Lower lobe of right lung (tissue), 2 donors: Measurements from ENCODE around the gene PRDX2. TPM values are rescaled to one million over a fixed set of nuclear protein-coding genes. Genes with fewer than 3 reads are reported as not detected.
"Not testable (repeated sequence)": the region's sequence is repeated elsewhere in the genome, so short reads cannot be mapped to it uniquely, and the experiment has no call there.

Source experiments
- ATAC-seq, 2 donors: fragments of 200-7000 bp; cut with Tn5 transposase; one replicate each; pipeline ENCODE4 v1.9.1; 2020 to 2022; ENCODE audit warnings: mild to moderate bottlenecking in 2 of 2, moderate library complexity in 2 of 2
- DNase-seq: peaks from one replicate; pipeline ENCODE4 v3.0.0-alpha.2; 2020
- H3K27ac ChIP-seq: fragments of 200-600 bp; one replicate; pipeline ENCODE4 v1.8.0; 2022
- H3K27me3 ChIP-seq: fragments of 200-600 bp; one replicate; pipeline ENCODE4 v1.8.0; 2022; ENCODE audit warnings: low read depth
- H3K36me3 ChIP-seq: fragments of 200-600 bp; one replicate; pipeline ENCODE4 v1.8.0; 2022; ENCODE audit warnings: mild to moderate bottlenecking
- H3K4me1 ChIP-seq: fragments of 200-600 bp; one replicate; pipeline ENCODE4 v1.8.0; 2022
- H3K4me3 ChIP-seq: fragments of 200-600 bp; one replicate; pipeline ENCODE4 v1.8.0; 2022; ENCODE audit warnings: mild to moderate bottlenecking
- H3K9me3 ChIP-seq: fragments of 200-600 bp; one replicate; pipeline ENCODE4 v1.8.0; 2022
- intact Hi-C: fragments of 100-400 bp; cut with DNase I; formaldehyde crosslinking; loops from one replicate; pipeline ENCODE4 v1.11.0; 2022
- long read RNA-seq: library from polyadenylated mRNA; unstranded; transcript quantifications from one replicate; pipeline ENCODE4 v2.0.0, GENCODE V29; 2021
- total RNA-seq: library from RNA; stranded (reverse); fragmentation: NEBNext Ultra II Directional; extraction: Animal tissue kit (Norgen Biotek cat#: 25700); gene quantifications from one replicate; pipeline ENCODE4 v1.2.1, GENCODE V29; 2021
- TF ChIP-seq, protein P1 (sequence below): fragments of 200-600 bp; IDR thresholded peaks from one replicate; pipeline ENCODE4 v1.8.0; 2022; ENCODE audit warnings: antibody characterized with exemption, mild to moderate bottlenecking
- donor health status: DM: no; HTN: yes; CAD: no; lungs with severe emphysema.

The PRDX2 gene
- 101 TPM for total RNA-seq
- long read RNA-seq, transcript PRDX2-201 (6 exons, 987 nt) = major isoform, 171 of 189 reads
- long read RNA-seq, partial matches to known transcripts = 13 of 189 reads
- long read RNA-seq, other reads (novel, unspliced or antisense) = 3 of 189 reads

DNA sequence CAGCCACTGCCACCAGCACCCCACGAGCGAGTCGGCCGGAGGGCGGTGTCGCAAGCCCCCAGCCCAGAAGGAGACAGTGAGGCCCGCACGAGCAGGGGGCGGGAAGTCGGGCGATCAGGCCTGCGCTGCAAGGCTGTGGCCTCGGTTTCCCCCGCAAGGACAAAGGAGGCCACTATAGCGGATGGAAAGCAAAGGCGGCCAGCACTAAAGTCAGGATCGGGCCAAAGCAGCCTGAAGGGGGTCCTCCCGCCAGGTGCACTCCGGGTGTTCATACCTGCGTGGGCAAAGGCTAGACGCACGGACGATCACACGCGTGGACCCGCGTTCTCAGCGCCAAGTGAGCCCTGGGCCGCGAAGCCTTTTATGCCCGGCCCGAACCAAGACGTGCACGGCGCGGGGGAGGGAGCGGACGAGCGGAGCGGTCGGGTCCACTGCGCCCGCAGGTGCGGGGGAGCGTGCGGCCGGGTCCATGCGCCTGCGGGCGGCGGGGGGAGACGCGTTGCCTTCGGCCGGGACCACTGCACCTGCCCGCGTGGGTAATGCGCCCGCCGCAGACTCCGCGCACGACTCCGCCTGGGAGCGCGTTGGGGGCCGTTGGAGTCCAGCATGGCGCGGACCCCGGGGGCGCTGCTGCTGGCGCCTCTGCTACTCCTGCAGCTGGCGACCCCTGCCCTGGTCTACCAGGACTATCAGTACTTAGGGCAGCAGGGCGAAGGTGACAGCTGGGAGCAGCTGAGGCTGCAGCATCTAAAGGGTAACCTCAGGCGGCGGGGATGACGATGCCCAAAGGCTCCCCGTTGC, at the start of gene PRDX2, which contains the start of gene THSD8:
PRDX2 (minus strand) TSS at position 335 of the 801 bp plus-strand sequence. CDS start 539 bp downstream, outside the sequence.
THSD8 (plus strand) TSS at position 604 of the 801 bp plus-strand sequence; CDS start at position 607, 3 bp downstream.
- Histone ChIP-seq H3K9me3 (no peaks in the 10 kb centered on the region), H3K36me3 (peaks cover 23% of the 10 kb centered on the region), H3K27ac (peak within 1 kb of the TSS; percentile 77), H3K4me3 (peak within 1 kb of the TSS; percentile 96), H3K4me1 (peaks cover 26% of the 10 kb centered on the region), H3K27me3 (no peaks in the 10 kb centered on the region)
- DNase-seq = peak; percentile 87
- TF ChIP-seq, protein P1, sequence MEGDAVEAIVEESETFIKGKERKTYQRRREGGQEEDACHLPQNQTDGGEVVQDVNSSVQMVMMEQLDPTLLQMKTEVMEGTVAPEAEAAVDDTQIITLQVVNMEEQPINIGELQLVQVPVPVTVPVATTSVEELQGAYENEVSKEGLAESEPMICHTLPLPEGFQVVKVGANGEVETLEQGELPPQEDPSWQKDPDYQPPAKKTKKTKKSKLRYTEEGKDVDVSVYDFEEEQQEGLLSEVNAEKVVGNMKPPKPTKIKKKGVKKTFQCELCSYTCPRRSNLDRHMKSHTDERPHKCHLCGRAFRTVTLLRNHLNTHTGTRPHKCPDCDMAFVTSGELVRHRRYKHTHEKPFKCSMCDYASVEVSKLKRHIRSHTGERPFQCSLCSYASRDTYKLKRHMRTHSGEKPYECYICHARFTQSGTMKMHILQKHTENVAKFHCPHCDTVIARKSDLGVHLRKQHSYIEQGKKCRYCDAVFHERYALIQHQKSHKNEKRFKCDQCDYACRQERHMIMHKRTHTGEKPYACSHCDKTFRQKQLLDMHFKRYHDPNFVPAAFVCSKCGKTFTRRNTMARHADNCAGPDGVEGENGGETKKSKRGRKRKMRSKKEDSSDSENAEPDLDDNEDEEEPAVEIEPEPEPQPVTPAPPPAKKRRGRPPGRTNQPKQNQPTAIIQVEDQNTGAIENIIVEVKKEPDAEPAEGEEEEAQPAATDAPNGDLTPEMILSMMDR = no peak
- intact Hi-C loops = no loop called here
- peak; percentile 91 for ATAC-seq

DNA sequence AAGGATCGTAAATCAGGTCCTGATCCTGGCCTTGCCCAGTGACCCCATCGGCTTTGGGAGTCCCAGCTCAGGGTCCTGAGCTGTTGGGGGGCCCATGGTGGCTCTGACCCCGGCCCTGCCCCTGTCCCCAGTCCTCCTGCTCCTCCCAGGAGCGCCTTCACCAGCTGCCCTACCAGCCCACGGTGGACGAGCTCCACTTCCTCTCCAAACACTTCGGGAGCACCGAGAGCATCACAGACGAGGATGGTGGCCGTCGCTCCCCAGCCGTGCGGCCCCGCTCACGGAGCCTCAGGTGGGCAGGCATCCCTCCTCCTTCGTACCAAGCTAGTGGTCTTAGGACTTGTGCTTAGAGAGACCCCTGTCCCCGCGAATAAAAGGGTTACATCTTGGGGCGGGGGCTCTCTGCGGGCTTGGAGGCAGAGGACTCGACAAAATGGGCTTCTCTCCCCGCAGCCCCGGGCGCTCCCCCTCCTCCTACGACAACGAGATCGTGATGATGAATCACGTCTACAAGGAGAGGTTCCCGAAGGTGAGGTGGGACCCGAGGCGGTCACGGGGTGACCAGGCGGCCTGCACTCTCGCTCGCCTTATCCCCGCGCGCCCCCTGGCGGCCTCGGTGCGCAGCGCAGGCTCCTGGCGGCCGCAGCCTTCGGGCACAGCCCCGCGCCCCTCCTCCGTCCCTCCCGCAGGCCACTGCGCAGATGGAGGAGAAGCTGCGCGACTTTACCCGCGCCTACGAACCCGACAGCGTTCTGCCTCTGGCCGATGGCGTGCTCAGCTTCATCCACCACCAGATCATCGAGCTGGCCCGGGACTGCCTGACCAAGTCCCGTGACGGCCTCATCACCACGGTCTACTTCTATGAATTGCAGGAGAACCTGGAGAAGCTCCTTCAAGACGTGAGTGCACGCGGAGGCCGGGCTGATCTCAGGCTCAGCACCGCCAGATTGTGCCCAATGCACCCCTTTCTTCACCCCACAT, 45.8 kb upstream of the PRDX2 start:
- peak; percentile 98 to 99 for ATAC-seq
- Histone ChIP-seq H3K36me3 (no peaks in the 10 kb centered on the region), H3K4me3 (peak overlapping the region; percentile 31), H3K27me3 (peaks cover 43% of the 10 kb centered on the region), H3K27ac (no peak overlapping the region), H3K9me3 (no peaks in the 10 kb centered on the region), H3K4me1 (peaks cover 7% of the 10 kb centered on the region)
- TF ChIP-seq, protein P1 = peak; percentile 99
- intact Hi-C loops = loop anchor here (10.0 kb wide), 1 partner anchor 83 kb away; no protein-coding TSS in a partner anchor
- DNase-seq = peak; percentile 92

DNA sequence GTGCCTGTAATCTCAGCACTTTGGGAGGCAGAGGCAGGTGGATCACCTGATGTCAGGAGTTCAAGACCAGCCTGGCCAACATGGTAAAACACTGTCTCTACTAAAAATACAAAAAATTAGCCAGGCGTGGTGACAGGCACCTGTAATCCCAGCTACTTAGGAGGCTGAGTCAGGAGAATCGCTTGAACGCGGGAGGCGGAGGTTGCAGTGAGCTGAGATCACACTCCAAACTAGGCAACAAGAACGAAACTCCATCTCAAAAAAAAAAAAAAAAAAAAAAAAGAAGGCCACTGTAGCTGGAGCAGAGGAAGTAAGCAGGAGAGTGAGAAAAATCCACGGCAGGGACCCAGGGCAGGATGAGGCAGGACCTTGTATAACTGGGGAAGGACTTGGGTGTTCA, 45.0 kb upstream of the PRDX2 start:
- H3K36me3 ChIP-seq, H3K4me3 ChIP-seq, H3K4me1 ChIP-seq, H3K9me3 ChIP-seq, DNase-seq, ATAC-seq, H3K27ac ChIP-seq: not testable (repeated sequence)
- H3K27me3 ChIP-seq = peaks cover 51% of the 10 kb centered on the region
- intact Hi-C loops = loop anchor here (10.0 kb wide), 1 partner anchor 82 kb away; no protein-coding TSS in a partner anchor

DNA sequence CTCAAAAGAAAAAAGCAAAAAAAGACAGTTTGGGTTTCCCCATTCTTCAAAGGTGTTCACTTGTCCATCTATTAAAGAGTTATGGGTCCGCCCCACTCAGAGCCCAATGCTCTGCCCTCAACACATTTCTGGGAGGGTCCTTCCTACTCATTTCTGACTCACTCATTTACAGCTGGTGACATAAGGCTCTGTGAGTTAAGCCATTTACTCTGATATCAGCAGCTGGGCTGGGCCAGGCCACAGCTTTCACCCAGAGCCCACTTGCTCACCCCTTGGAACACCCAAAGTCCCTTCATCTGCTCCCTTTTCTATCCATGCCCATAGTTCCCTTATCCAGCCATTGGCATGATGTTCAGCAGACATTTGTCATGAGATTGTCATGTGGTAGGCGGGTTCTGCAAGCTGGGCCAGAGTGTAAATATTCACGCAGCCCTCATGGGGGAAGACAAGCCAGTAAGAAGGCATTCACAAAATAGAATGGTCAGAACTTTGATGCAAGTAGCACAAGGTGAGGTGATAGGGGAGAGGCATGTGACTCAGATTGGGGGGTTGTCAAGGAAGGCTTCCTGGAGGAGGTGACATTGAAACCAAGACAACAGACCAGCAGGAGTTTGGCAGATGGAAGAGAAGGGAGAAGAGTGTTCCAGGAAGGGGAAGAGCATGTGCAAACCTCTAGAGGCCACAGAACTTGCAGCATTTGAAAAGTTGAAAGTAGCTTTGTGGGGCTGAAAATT, 42.6 kb upstream of the PRDX2 start:
- H3K4me3 ChIP-seq = no peak overlapping the region
- no peaks in the 10 kb centered on the region for H3K9me3 ChIP-seq
- H3K4me1 ChIP-seq = peaks cover 17% of the 10 kb centered on the region
- ATAC-seq = no peak
- H3K27me3 ChIP-seq = peaks cover 74% of the 10 kb centered on the region
- intact Hi-C loops = loop anchor here (10.0 kb wide), 1 partner anchor 79 kb away; no protein-coding TSS in a partner anchor
- H3K27ac ChIP-seq = no peak overlapping the region
- TF ChIP-seq, protein P1 = no peak
- H3K36me3 ChIP-seq = no peaks in the 10 kb centered on the region
- no peak for DNase-seq

DNA sequence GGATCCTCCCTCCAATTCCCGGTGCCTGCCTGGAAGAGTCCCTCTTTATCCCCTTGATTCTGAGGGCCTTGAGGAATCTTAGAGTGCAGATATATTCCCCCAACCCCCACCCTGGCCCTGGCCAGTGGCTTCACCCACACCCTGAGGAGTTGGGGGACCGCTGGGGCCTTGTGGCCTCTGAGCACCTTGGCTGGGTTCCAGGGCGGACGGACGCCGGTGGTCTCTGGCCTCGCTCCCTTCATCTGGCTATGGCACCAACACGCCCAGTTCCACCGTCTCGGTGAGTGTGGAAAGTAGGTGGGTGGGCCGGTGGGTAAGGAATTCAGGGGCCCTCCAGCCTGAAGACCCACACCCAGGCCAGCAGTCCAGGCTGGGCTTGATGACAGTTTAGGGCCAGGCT, 41.7 kb upstream of the PRDX2 start:
- Histone ChIP-seq H3K4me1 (peaks cover 23% of the 10 kb centered on the region), H3K27ac (no peak overlapping the region), H3K27me3 (peaks cover 82% of the 10 kb centered on the region), H3K4me3 (no peak overlapping the region), H3K9me3 (no peaks in the 10 kb centered on the region), H3K36me3 (no peaks in the 10 kb centered on the region)
- intact Hi-C loops = loop anchor here (10.0 kb wide), 1 partner anchor 79 kb away; no protein-coding TSS in a partner anchor
- ATAC-seq (no peak), DNase-seq (no peak)
- TF ChIP-seq, protein P1 = no peak
